ENCODE results near the gene NUDCD3. TPM values are rescaled to one million over a fixed set of nuclear protein-coding genes. Genes with fewer than 3 reads are reported as not detected.

Gene NUDCD3
- polyA plus RNA-seq, 1 donor (not counting 4 experiments of a cell fraction or from before 2014, with no cell fraction given) = 58.7 TPM

DNA sequence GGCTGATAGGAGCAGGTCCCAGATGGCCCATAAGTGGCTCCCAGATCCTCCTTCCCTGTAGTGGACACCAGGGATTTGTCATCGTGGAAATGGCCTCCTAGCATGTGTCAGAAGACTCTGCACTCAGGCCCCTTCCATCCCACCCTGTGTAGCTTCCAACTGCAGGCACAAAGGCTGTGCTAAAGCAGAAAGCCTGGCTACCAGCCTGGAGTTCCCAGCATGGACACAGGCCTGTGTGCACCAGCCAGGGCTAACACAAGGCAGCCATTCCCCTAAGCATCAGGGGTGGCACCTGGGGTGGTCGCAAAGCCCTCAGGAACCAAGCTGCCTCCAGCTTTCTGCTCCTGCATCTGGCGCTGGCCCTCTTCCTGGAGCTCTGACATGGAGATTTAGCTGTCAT, 160.6 kb downstream of the NUDCD3 start:
- no peaks in the 10 kb centered on the region for H3K36me3 ChIP-seq (ENCODE audit: control insufficient read depth in 2 of 2, extremely low read depth in 1 of 2, insufficient read depth in 2 of 2, low read length in 2 of 2)
- H3K4me3 ChIP-seq (ENCODE audit: control insufficient read depth in 2 of 3, extremely low read depth in 1 of 3, insufficient read depth in 2 of 3, low read depth in 1 of 3, low read length in 3 of 3) = no peak overlapping the region
- H3K4me1 ChIP-seq (ENCODE audit: control insufficient read depth, extremely low read depth, insufficient read depth, low read length) = no peaks in the 10 kb centered on the region
- DNase-seq (ENCODE audit: low read depth, low spot score) (no peak), FAIRE-seq (no peak)
- no peak for TF ChIP-seq EZH2 (IDR thresholded peaks at IDR 0.05; ENCODE audit: low read length)
- no peak for TF ChIP-seq CTCF (optimal IDR thresholded peaks at IDR 0.05 in 1 of 3, IDR thresholded peaks at IDR 0.05 in 1 of 3, conservative IDR thresholded peaks at IDR 0.05 in 1 of 3; ENCODE audit: extremely low read depth in 1 of 3, insufficient read depth in 2 of 3, low read length in 3 of 3)
- no peak overlapping the region for H3K27ac ChIP-seq (ENCODE audit: control insufficient read depth, insufficient read depth, low read length)
- dilution Hi-C loops (cut with MboI; ENCODE audit: extremely low pct_ligation_motif_present, low sequenced_read_pairs) = no loop called here
- no peak overlapping the region for H2AFZ ChIP-seq (ENCODE audit: control insufficient read depth, low read length)
- H3K79me2 ChIP-seq (ENCODE audit: control insufficient read depth, insufficient read depth, low read length) = no peaks in the 10 kb centered on the region
- H3K9ac ChIP-seq (ENCODE audit: control insufficient read depth, extremely low read depth, insufficient read depth, low read length) = no peak overlapping the region
- H3K4me2 ChIP-seq (ENCODE audit: control insufficient read depth, extremely low read depth, insufficient read depth, low read depth, low read length) = no peak overlapping the region
- H3K9me1 ChIP-seq (ENCODE audit: control insufficient read depth, extremely low read depth, insufficient read depth, low read length) = no peaks in the 10 kb centered on the region
- H4K20me1 ChIP-seq (ENCODE audit: control insufficient read depth, extremely low read depth, insufficient read depth, low read length) = no peaks in the 10 kb centered on the region
- H3K9me3 ChIP-seq (ENCODE audit: control insufficient read depth, low read depth, low read length) = no peaks in the 10 kb centered on the region
- H3K27me3 ChIP-seq (ENCODE audit: control insufficient read depth, extremely low read depth, insufficient read depth, low read length) = peaks cover 24% of the 10 kb centered on the region

Small RNAs within 50 kb of the gene (small RNA-seq; reads per million reads assigned to genes)
- gene RNU6-1097P (ENCODE audit: insufficient read length in 3 of 3, low read depth in 3 of 3, low replicate concordance in 1 of 3) = 0 reads per million in 3 experiments

Other genes starting within 250 kb of the NUDCD3 start
- 0.25 to 0.32 TPM (median 0.31 TPM) in 3 replicates for gene CAMK2B, start 165.1 kb downstream of the NUDCD3 start, polyA plus RNA-seq
- 0.01 to 0.03 TPM in 2 of 3 replicates, not detected in the other for gene NPC1L1, start 50.7 kb upstream of the NUDCD3 start, polyA plus RNA-seq
- 79.9 to 95.6 TPM (median 81.6 TPM) in 3 replicates for gene DDX56, start 83.2 kb upstream of the NUDCD3 start, polyA plus RNA-seq
- 45.8 to 52.0 TPM (median 47.6 TPM) in 3 replicates for gene TMED4, start 91.6 kb upstream of the NUDCD3 start, polyA plus RNA-seq
- 34.4 to 79.9 TPM (median 46.4 TPM) in 3 replicates for gene OGDH, start 116.0 kb upstream of the NUDCD3 start, polyA plus RNA-seq